IMR-90 (cell line): ENCODE results near the gene DHRS12. TPM values are rescaled to one million over a fixed set of nuclear protein-coding genes. Genes with fewer than 3 reads are reported as not detected.

ENCODE experiments used
- ATAC-seq: fragments of 200-7000 bp; cut with Tn5 transposase; 2 replicates; pipeline ENCODE4 v1.9.1; 2020; ENCODE audit warnings: low read depth, mild to moderate bottlenecking, moderate library complexity
- BruUV-seq: library from RNA; stranded (reverse); fragments of 400-500 nt; replicated peaks from 2 replicates; lab custom pipeline; 2021; lab: Mats Ljungman, UMichigan
- CTCF ChIA-PET: fragments of 300-600 bp; formaldehyde crosslinking; extraction: SDS; loops from one replicate; lab custom pipeline; 2021; ENCODE audit warnings: antibody characterized with exemption; lab: Yijun Ruan, JAX
- POLR2A ChIA-PET: fragments of 300-600 bp; sonication (Branson Sonifier 250); formaldehyde crosslinking; loops from one replicate; lab custom pipeline; 2022; ENCODE audit warnings: antibody characterized with exemption; ENCODE audit not compliant: unreplicated experiment; lab: Charles Lee
- DNase-seq: peaks from one replicate; pipeline ENCODE4 v3.0.0; 2013
- H2AFZ ChIP-seq: replicated peaks from 2 replicates; pipeline ENCODE3; 2013; ENCODE audit warnings: low read length, mild to moderate bottlenecking; ENCODE audit not compliant: poor library complexity
- H2AK5ac ChIP-seq: 2 replicates; pipeline ENCODE4 v1.6.1; 2013; ENCODE audit warnings: low read depth, low read length, inconsistent platforms
- H2AK9ac ChIP-seq: replicated peaks from 2 replicates; pipeline ENCODE3; 2013; ENCODE audit warnings: mild to moderate bottlenecking, low read depth, low read length, moderate library complexity; ENCODE audit not compliant: poor library complexity
- H2BK120ac ChIP-seq: 2 replicates; pipeline ENCODE4 v1.6.1; 2013; ENCODE audit warnings: low read depth, low read length, inconsistent platforms
- H2BK15ac ChIP-seq: 3 replicates; pipeline ENCODE4 v1.6.1; 2013; ENCODE audit warnings: low read depth, low read length, inconsistent platforms
- H2BK20ac ChIP-seq: 2 replicates; pipeline ENCODE4 v1.6.1; 2013; ENCODE audit warnings: low read depth, mild to moderate bottlenecking, inconsistent platforms, low read length, moderate library complexity
- H2BK5ac ChIP-seq: 2 replicates; pipeline ENCODE4 v1.6.1; 2013; ENCODE audit warnings: mild to moderate bottlenecking, low read depth, low read length, inconsistent platforms; ENCODE audit not compliant: poor library complexity, severe bottlenecking
- H3K14ac ChIP-seq: replicated peaks from 2 replicates; pipeline ENCODE4 v1.6.1; 2013; ENCODE audit warnings: low read depth, low read length, inconsistent platforms
- H3K18ac ChIP-seq: 2 replicates; pipeline ENCODE4 v1.6.1; 2013; ENCODE audit warnings: low read depth, low read length, control low read depth
- H3K23ac ChIP-seq: 2 replicates; pipeline ENCODE4 v1.6.1; 2013; ENCODE audit warnings: low read depth, low read length, inconsistent platforms
- H3K27ac ChIP-seq: 2 replicates; pipeline ENCODE4 v1.5.1; 2013; ENCODE audit warnings: mild to moderate bottlenecking, control low read depth, low read length; ENCODE audit not compliant: insufficient read depth
- H3K27me3 ChIP-seq: 2 replicates; pipeline ENCODE4 v1.6.1; 2013; ENCODE audit warnings: low read length; ENCODE audit not compliant: control insufficient read depth, insufficient read depth
- H3K36me3 ChIP-seq: 2 replicates; pipeline ENCODE4 v1.6.1; 2013; ENCODE audit warnings: low read length, mixed read lengths; ENCODE audit not compliant: control insufficient read depth, insufficient read depth
- H3K4ac ChIP-seq: 2 replicates; pipeline ENCODE4 v1.6.1; 2013; ENCODE audit warnings: low read depth, low read length, inconsistent platforms
- H3K4me1 ChIP-seq: 2 replicates; pipeline ENCODE4 v1.6.1; 2013; ENCODE audit warnings: low read length, mixed read lengths; ENCODE audit not compliant: control insufficient read depth, insufficient read depth
- H3K4me2 ChIP-seq: 2 replicates; pipeline ENCODE4 v1.6.1; 2013; ENCODE audit warnings: low read depth, mild to moderate bottlenecking, control low read depth, low read length, moderate library complexity
- H3K4me3 ChIP-seq: 2 replicates; pipeline ENCODE4 v1.5.1; 2013; ENCODE audit warnings: low read depth, mild to moderate bottlenecking, control low read depth, low read length, moderate library complexity; ENCODE audit not compliant: insufficient read depth
- H3K56ac ChIP-seq: 2 replicates; pipeline ENCODE4 v1.6.1; 2013; ENCODE audit warnings: low read length, inconsistent platforms; ENCODE audit not compliant: insufficient read depth; ENCODE audit errors: extremely low read depth
- H3K79me1 ChIP-seq, 2 experiments: 2 replicates each; pipeline ENCODE4 v1.6.1; 2013; ENCODE audit warnings: low read length in 2 of 2, inconsistent platforms in 1 of 2, low read depth in 1 of 2
- H3K9ac ChIP-seq: 2 replicates; pipeline ENCODE4 v1.6.1; 2013; ENCODE audit warnings: low read depth, low read length, control low read depth
- H3K9me1 ChIP-seq: 2 replicates; pipeline ENCODE4 v1.6.1; 2013; ENCODE audit warnings: low read length, inconsistent platforms; ENCODE audit not compliant: insufficient read depth
- H3K9me3 ChIP-seq: 2 replicates; pipeline ENCODE4 v1.6.1; 2013; ENCODE audit warnings: low read length; ENCODE audit not compliant: control insufficient read depth, insufficient read depth
- H4K20me1 ChIP-seq: 2 replicates; pipeline ENCODE4 v1.6.1; 2013; ENCODE audit warnings: low read length, inconsistent platforms; ENCODE audit not compliant: insufficient read depth
- H4K5ac ChIP-seq: 2 replicates; pipeline ENCODE4 v1.6.1; 2013; ENCODE audit warnings: mild to moderate bottlenecking, low read depth, low read length, control low read depth
- H4K8ac ChIP-seq, 2 experiments: 2 replicates each; pipeline ENCODE4 v1.6.1; 2013; ENCODE audit warnings: low read depth in 2 of 2, low read length in 2 of 2, control low read depth in 1 of 2, inconsistent platforms in 1 of 2
- H4K91ac ChIP-seq: 2 replicates; pipeline ENCODE4 v1.6.1; 2013; ENCODE audit warnings: low read depth, low read length, inconsistent platforms; ENCODE audit not compliant: insufficient read depth
- FOS ChIP-seq: fragments of 150-350 bp; IDR thresholded peaks from 2 replicates; pipeline ENCODE4 v1.6.1; 2016; ENCODE audit warnings: low read depth, low read length
- WGBS, 2 experiments: methylation state at CpG; one replicate each; pipeline versions ENCODE4 v1.1.5 to v1.1.7; 2013; ENCODE audit warnings: missing lambda C conversion rate in 2 of 2; ENCODE audit not compliant: insufficient read length in 1 of 2; ENCODE audit errors: extremely low coverage in 2 of 2; 5-methylcytosine and 5-hydroxymethylcytosine counted together
- dilution Hi-C: fragments of 300-500 bp; cut with HindIII; formaldehyde crosslinking; loops from one replicate; pipeline ENCODE4 v1.14.3; 2018; ENCODE audit warnings: low sequenced_read_pairs; ENCODE audit not compliant: unreplicated experiment
- in situ Hi-C: fragments of 300-500 bp; cut with MboI; formaldehyde crosslinking; loops from 3 replicates; pipeline ENCODE4 v1.14.3; 2019; ENCODE audit warnings: low sequenced_read_pairs, inconsistent platforms, mixed read lengths
- intact Hi-C: fragments of 100-400 bp; cut with micrococcal nuclease; formaldehyde crosslinking; loops from 2 replicates; pipeline ENCODE4 v1.10.0; 2022
- polyA plus RNA-seq, 3 experiments: library from polyadenylated mRNA; depleted of rRNA; stranded (reverse); fragments of >200 nt; gene quantifications; 2 replicates each; pipeline ENCODE4 v1.2.3, GENCODE V29; 2012; ENCODE audit warnings: low replicate concordance in 1 of 3
- total RNA-seq: library from RNA; depleted of rRNA; stranded (reverse); fragments of >200 nt; gene quantifications from 2 replicates; pipeline ENCODE4 v1.2.3, GENCODE V29; 2012
- TF ChIP-seq, protein P1 (sequence below): fragments of 150-350 bp; IDR thresholded peaks from 2 replicates; pipeline ENCODE4 v1.6.1; 2016; ENCODE audit warnings: low read depth, mild to moderate bottlenecking, low read length, moderate library complexity, borderline replicate concordance

Gene DHRS12
- total and polyA plus RNA-seq, 2 of the 4 experiments (the other 2 are of a cell fraction) = 1.3 to 1.6 TPM

DNA sequence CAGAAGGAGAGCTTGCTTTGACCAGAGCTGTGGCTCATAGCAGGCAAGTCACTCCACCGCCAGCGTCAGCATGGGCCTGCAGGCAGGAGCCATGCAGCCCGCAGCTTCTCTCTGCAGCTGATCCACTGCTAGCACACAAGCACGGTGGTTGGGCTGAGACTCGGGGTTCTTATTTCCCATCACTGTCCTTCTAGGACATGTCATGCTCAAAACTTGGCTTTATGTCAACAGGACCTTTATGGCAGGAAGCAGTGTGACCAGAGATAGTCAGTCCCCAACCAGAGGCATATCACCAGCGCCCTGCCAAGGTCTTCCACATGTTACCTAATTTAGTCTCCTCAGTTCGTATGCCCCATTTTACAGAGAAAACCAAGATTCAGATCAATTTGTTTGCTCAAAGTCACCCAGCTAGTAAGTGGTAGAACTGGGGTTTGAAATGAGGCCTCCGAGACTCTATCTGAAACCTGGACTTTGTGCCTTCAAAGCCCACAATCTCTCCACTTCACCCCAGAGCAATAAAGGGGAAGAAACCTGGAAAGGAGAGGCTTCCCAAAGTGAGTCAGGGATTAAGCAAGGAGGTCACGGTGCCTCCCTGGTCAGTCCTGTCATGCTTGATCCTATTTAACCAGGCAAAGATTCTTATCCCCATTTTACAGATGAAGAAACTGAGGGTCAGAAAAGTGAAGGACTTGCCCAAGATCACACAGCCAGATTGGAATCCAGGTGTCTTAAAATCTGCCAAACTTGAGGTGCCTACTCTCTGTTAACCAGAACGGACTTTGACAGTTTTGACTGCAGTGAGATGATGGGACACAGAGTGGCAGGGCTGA is 36.0 kb upstream of the DHRS12 start (continued):
- TF ChIP-seq, protein P1, sequence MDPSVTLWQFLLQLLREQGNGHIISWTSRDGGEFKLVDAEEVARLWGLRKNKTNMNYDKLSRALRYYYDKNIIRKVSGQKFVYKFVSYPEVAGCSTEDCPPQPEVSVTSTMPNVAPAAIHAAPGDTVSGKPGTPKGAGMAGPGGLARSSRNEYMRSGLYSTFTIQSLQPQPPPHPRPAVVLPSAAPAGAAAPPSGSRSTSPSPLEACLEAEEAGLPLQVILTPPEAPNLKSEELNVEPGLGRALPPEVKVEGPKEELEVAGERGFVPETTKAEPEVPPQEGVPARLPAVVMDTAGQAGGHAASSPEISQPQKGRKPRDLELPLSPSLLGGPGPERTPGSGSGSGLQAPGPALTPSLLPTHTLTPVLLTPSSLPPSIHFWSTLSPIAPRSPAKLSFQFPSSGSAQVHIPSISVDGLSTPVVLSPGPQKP = no peak

- no peak overlapping the region for H3K18ac ChIP-seq
- H3K79me1 ChIP-seq = no peaks in the 10 kb centered on the region
- in situ Hi-C loops (no loop called here), intact Hi-C loops (no loop called here), dilution Hi-C loops (no loop called here)
- no TSS peak for BruUV-seq
- H3K4me1 ChIP-seq = no peaks in the 10 kb centered on the region
- H2AK5ac ChIP-seq = no peak overlapping the region
- H3K14ac ChIP-seq = no peak overlapping the region
- no peak overlapping the region for H3K4me2 ChIP-seq
- H4K20me1 ChIP-seq = no peaks in the 10 kb centered on the region
- no peak overlapping the region for H4K91ac ChIP-seq
- no peaks in the 10 kb centered on the region for H3K36me3 ChIP-seq
- H3K27ac ChIP-seq = no peak overlapping the region
- DNase-seq (peak; percentile 65), ATAC-seq (peak; percentile 48)
- no peak overlapping the region for H2AK9ac ChIP-seq
- TF ChIP-seq, protein P1 = no peak
- 0 out of 2 replicates have a peak, but pooled peaks have one; percentile 12 for TF ChIP-seq FOS
- no peak overlapping the region for H3K4me3 ChIP-seq
- POLR2A ChIA-PET = no interaction called here
- H3K9me1 ChIP-seq = no peaks in the 10 kb centered on the region
- CTCF ChIA-PET = interaction anchor here (1.5 kb wide), 1 partner anchor 11 kb away, joined by 4 read pairs; no protein-coding TSS in a partner anchor
- H3K9me3 ChIP-seq = no peaks in the 10 kb centered on the region
- no peak overlapping the region for H2BK120ac ChIP-seq
- no peak overlapping the region for H2BK5ac ChIP-seq
- no peak overlapping the region for H3K23ac ChIP-seq
- no peak overlapping the region for H4K5ac ChIP-seq
- H3K4ac ChIP-seq = no peak overlapping the region
- H2BK20ac ChIP-seq = no peak overlapping the region
- H3K56ac ChIP-seq = no peak overlapping the region
- H3K9ac ChIP-seq = no peak overlapping the region
- no CpG with 5 or more reads among the region's 8 CpGs for WGBS, 2 experiments
- no peak overlapping the region for H2BK15ac ChIP-seq
- no peak overlapping the region for H4K8ac ChIP-seq
- H2AFZ ChIP-seq = no peak overlapping the region
- H3K27me3 ChIP-seq = peaks cover 39% of the 10 kb centered on the region
These were observed 34.4 kb upstream of the DHRS12 start for GRCh38 chr13:51838240-51838846.
